WTC11 (cell line): Measurements from ENCODE around the gene BHLHE40. TPM values are rescaled to one million over a fixed set of nuclear protein-coding genes. Genes with fewer than 3 reads are reported as not detected.

ENCODE experiments used
- ATAC-seq: fragments of 200-7000 bp; cut with Tn5 transposase; 2 replicates; pipeline ENCODE4 v1.10.0; 2021; ENCODE audit warnings: mild to moderate bottlenecking, moderate library complexity
- CTCF ChIA-PET: fragments of 300-600 bp; sonication (Branson Sonifier 250); formaldehyde crosslinking; loops from one replicate; lab custom pipeline; 2021; ENCODE audit warnings: antibody characterized with exemption; lab: Charles Lee
- POLR2A ChIA-PET: fragments of 350-600 bp; sonication (Branson Sonifier 250); formaldehyde crosslinking; loops from one replicate; lab custom pipeline; 2021; ENCODE audit warnings: antibody characterized with exemption; lab: Charles Lee
- DNase-seq: peaks from one replicate; pipeline ENCODE4 v3.0.0; 2021; ENCODE audit warnings: low spot score
- H3K27ac Mint-ChIP-seq: 2 replicates; pipeline ENCODE4 v1.8.0; 2021; ENCODE audit warnings: mixed read lengths
- H3K27me3 Mint-ChIP-seq: 2 replicates; pipeline ENCODE4 v1.8.0; 2021; ENCODE audit warnings: low read depth, mild to moderate bottlenecking, moderate library complexity, mixed read lengths
- H3K36me3 Mint-ChIP-seq: 2 replicates; pipeline ENCODE4 v1.8.0; 2021; ENCODE audit warnings: mixed read lengths
- H3K4me1 Mint-ChIP-seq: 2 replicates; pipeline ENCODE4 v1.8.0; 2022; ENCODE audit warnings: mixed read lengths
- H3K4me3 Mint-ChIP-seq: 2 replicates; pipeline ENCODE4 v1.8.0; 2021; ENCODE audit warnings: mild to moderate bottlenecking, moderate library complexity, mixed read lengths
- H3K9me3 Mint-ChIP-seq: 2 replicates; pipeline ENCODE4 v1.8.0; 2021; ENCODE audit warnings: mixed read lengths
- ATF3 ChIP-seq: sonication (generic); formaldehyde crosslinking; conservative IDR thresholded peaks from 2 replicates; pipeline ENCODE4 v1.8.1; 2022; ENCODE audit warnings: mild to moderate bottlenecking, missing genetic modification reagents
- E2F1 ChIP-seq: sonication (generic); formaldehyde crosslinking; IDR thresholded peaks from 2 replicates; pipeline ENCODE4 v1.8.0; 2022; ENCODE audit warnings: mild to moderate bottlenecking, missing genetic modification reagents
- ERG ChIP-seq: fragments of 250-450 bp; sonication (Bioruptor Pico); IDR thresholded peaks from 2 replicates; pipeline ENCODE4 v1.8.0; 2021; ENCODE audit warnings: mild to moderate bottlenecking
- GTF2I ChIP-seq: fragments of 250-450 bp; sonication (Bioruptor Pico); conservative IDR thresholded peaks from 2 replicates; pipeline ENCODE4 v1.4.0; 2021; ENCODE audit warnings: mild to moderate bottlenecking
- HMGXB4 ChIP-seq: sonication (generic); formaldehyde crosslinking; IDR thresholded peaks from 2 replicates; pipeline ENCODE4 v1.8.1; 2023; ENCODE audit warnings: mild to moderate bottlenecking, moderate library complexity, missing genetic modification reagents
- IRF1 ChIP-seq: sonication (generic); formaldehyde crosslinking; IDR thresholded peaks from 2 replicates; pipeline ENCODE4 v1.8.0; 2023; ENCODE audit warnings: missing genetic modification reagents
- JAZF1 ChIP-seq: fragments of 250-450 bp; sonication (Bioruptor Pico); IDR thresholded peaks from 2 replicates; pipeline ENCODE4 v1.9.0; 2021; ENCODE audit warnings: moderate library complexity, mild to moderate bottlenecking, inconsistent platforms
- MLX ChIP-seq: sonication (generic); formaldehyde crosslinking; IDR thresholded peaks from 2 replicates; pipeline ENCODE4 v1.8.1; 2023; ENCODE audit warnings: mild to moderate bottlenecking, missing genetic modification reagents, moderate library complexity
- NFE2L1 ChIP-seq: sonication (generic); formaldehyde crosslinking; IDR thresholded peaks from 2 replicates; pipeline ENCODE4 v1.8.1; 2023; ENCODE audit warnings: missing genetic modification reagents
- OVOL2 ChIP-seq: fragments of 250-450 bp; sonication (Bioruptor Pico); IDR thresholded peaks from 2 replicates; pipeline ENCODE4 v1.9.0; 2021; ENCODE audit warnings: mild to moderate bottlenecking, borderline replicate concordance
- PRDM15 ChIP-seq: sonication (generic); formaldehyde crosslinking; IDR thresholded peaks from 2 replicates; pipeline ENCODE4 v1.8.0; 2022; ENCODE audit warnings: missing genetic modification reagents
- PRRX2 ChIP-seq: fragments of 250-450 bp; sonication (Bioruptor Pico); IDR thresholded peaks from 2 replicates; pipeline ENCODE4 v1.8.0; 2021; ENCODE audit warnings: mild to moderate bottlenecking
- RELA ChIP-seq: sonication (generic); formaldehyde crosslinking; IDR thresholded peaks from 2 replicates; pipeline ENCODE4 v1.8.1; 2022; ENCODE audit warnings: missing genetic modification reagents, mild to moderate bottlenecking, borderline replicate concordance
- RORB ChIP-seq: fragments of 250-450 bp; sonication (Bioruptor Pico); IDR thresholded peaks from 2 replicates; pipeline ENCODE4 v1.9.0; 2021; ENCODE audit warnings: mild to moderate bottlenecking
- ZBTB21 ChIP-seq: sonication (generic); formaldehyde crosslinking; IDR thresholded peaks from 2 replicates; pipeline ENCODE4 v1.8.1; 2023; ENCODE audit warnings: mild to moderate bottlenecking, missing genetic modification reagents, borderline replicate concordance
- ZBTB43 ChIP-seq: sonication (generic); formaldehyde crosslinking; IDR thresholded peaks from 2 replicates; pipeline ENCODE4 v1.8.1; 2023; ENCODE audit warnings: mild to moderate bottlenecking, missing genetic modification reagents
- ZNF121 ChIP-seq: sonication (generic); formaldehyde crosslinking; IDR thresholded peaks from 2 replicates; pipeline ENCODE4 v1.8.0; 2023; ENCODE audit warnings: missing genetic modification reagents
- ZNF263 ChIP-seq: sonication (generic); formaldehyde crosslinking; IDR thresholded peaks from 2 replicates; pipeline ENCODE4 v1.8.1; 2022; ENCODE audit warnings: low read depth, mild to moderate bottlenecking, moderate library complexity, missing genetic modification reagents
- ZNF281 ChIP-seq: sonication (generic); formaldehyde crosslinking; IDR thresholded peaks from 2 replicates; pipeline ENCODE4 v1.8.0; 2023; ENCODE audit warnings: mild to moderate bottlenecking, missing genetic modification reagents
- ZNF317 ChIP-seq: sonication (generic); formaldehyde crosslinking; IDR thresholded peaks from 2 replicates; pipeline ENCODE4 v1.8.1; 2023; ENCODE audit warnings: low read depth, mild to moderate bottlenecking, moderate library complexity, missing genetic modification reagents, borderline replicate concordance
- ZNF671 ChIP-seq: fragments of 250-450 bp; sonication (Bioruptor Pico); IDR thresholded peaks from 2 replicates; pipeline ENCODE4 v1.8.0; 2021; ENCODE audit warnings: mild to moderate bottlenecking
- total RNA-seq: library from RNA; stranded (reverse); gene quantifications from 3 replicates; pipeline ENCODE4 v1.2.3, GENCODE V29; 2021

The BHLHE40 gene
- total RNA-seq, 1 experiment from 2014 or later, result 5.7 TPM

- TF ChIP-seq ZNF281 (CRISPR knock-in tag) (no peak), E2F1 (CRISPR knock-in tag) (no peak), NFE2L1 (CRISPR knock-in tag) (no peak), HMGXB4 (CRISPR knock-in tag) (no peak), ZNF317 (no peak), MLX (CRISPR knock-in tag) (no peak), ZNF263 (CRISPR knock-in tag) (no peak)
Measured at GRCh38 chr3:4996771-4997291, 17.6 kb downstream of the BHLHE40 start (continued).

- H3K9me3 Mint-ChIP-seq, result no peaks in the 10 kb centered on the region
- H3K36me3 Mint-ChIP-seq, result no peaks in the 10 kb centered on the region
- ChIA-PET POLR2A (no interaction called here), CTCF (interaction anchor here (1.4 to 5.3 kb wide), 2 partner anchors 18 to 286 kb away, joined by 5 to 23 read pairs; partner anchors contain the start of gene BHLHE40)
- H3K27ac Mint-ChIP-seq, result no peak overlapping the region
- no peak for DNase-seq
- no peak overlapping the region for H3K4me3 Mint-ChIP-seq
- ATAC-seq, result no peak
- H3K27me3 Mint-ChIP-seq, result no peaks in the 10 kb centered on the region; the same call in 1 of the 2 replicates
- peaks cover 28% of the 10 kb centered on the region for H3K4me1 Mint-ChIP-seq
- no peak for TF ChIP-seq ZNF263 (CRISPR knock-in tag)
- TF ChIP-seq GTF2I (CRISPR knock-in tag), result no peak
- no peak for TF ChIP-seq JAZF1 (CRISPR knock-in tag)
- no peak for TF ChIP-seq PRDM15
- no peak for TF ChIP-seq RELA (CRISPR knock-in tag)
- TF ChIP-seq RORB (CRISPR knock-in tag), result no peak
- no peak for TF ChIP-seq PRRX2
- TF ChIP-seq ERG (CRISPR knock-in tag), result no peak
- TF ChIP-seq ZBTB43 (CRISPR knock-in tag), result no peak
- TF ChIP-seq ZBTB21, result no peak
- TF ChIP-seq ZNF121 (CRISPR knock-in tag), result no peak
- no peak for TF ChIP-seq ZNF671 (CRISPR knock-in tag)
- TF ChIP-seq OVOL2 (CRISPR knock-in tag), result no peak
- TF ChIP-seq IRF1 (CRISPR knock-in tag), result no peak
- TF ChIP-seq ATF3 (CRISPR knock-in tag), result no peak
Measured at GRCh38 chr3:4997946-4998345, 18.7 kb downstream of the BHLHE40 start.
